ENCODE data around the gene NECAB3. TPM values are rescaled to one million over a fixed set of nuclear protein-coding genes. Genes with fewer than 3 reads are reported as not detected.

Gene NECAB3
- total and polyA plus RNA-seq, 4 donors, result 10.5 to 14.8 (median 11.1) TPM

GRCh38 chr20:33704197-33704924, 30.1 kb upstream of the NECAB3 start:
- Histone ChIP-seq H3K9ac (ENCODE audit: low read depth in 1 of 2, low read length in 2 of 2) (no peak overlapping the region), H3K4me1 (ENCODE audit: control insufficient read depth in 4 of 4, insufficient read depth in 4 of 4, low read length in 3 of 4) (peaks cover 0 to 10% (median 5%) of the 10 kb centered on the region in 4 donors), H3K4me3 (ENCODE audit: low read depth in 1 of 3, low read length in 3 of 3) (no peak overlapping the region), H3K9me3 (ENCODE audit: control insufficient read depth in 4 of 4, low read length in 3 of 4) (no peaks in the 10 kb centered on the region), H3K27ac (ENCODE audit: low read depth in 1 of 2, low read length in 2 of 2) (no peak overlapping the region), H3K27me3 (ENCODE audit: control insufficient read depth in 4 of 4, insufficient read depth in 4 of 4, low read length in 3 of 4) (no peaks in the 10 kb centered on the region), H3K36me3 (ENCODE audit: control insufficient read depth in 4 of 4, insufficient read depth in 3 of 4, low read depth in 1 of 4, low read length in 3 of 4) (peaks cover 4 to 17% (median 7%) of the 10 kb centered on the region in 4 donors)
- no peak for DNase-seq (ENCODE audit: low spot score)
- TF ChIP-seq FOXA1 (IDR thresholded peaks at IDR 0.05) (no peak), HNF4G (IDR thresholded peaks at IDR 0.05) (no peak), FOXA2 (IDR thresholded peaks at IDR 0.05) (no peak)
- TF ChIP-seq, protein P1, sequence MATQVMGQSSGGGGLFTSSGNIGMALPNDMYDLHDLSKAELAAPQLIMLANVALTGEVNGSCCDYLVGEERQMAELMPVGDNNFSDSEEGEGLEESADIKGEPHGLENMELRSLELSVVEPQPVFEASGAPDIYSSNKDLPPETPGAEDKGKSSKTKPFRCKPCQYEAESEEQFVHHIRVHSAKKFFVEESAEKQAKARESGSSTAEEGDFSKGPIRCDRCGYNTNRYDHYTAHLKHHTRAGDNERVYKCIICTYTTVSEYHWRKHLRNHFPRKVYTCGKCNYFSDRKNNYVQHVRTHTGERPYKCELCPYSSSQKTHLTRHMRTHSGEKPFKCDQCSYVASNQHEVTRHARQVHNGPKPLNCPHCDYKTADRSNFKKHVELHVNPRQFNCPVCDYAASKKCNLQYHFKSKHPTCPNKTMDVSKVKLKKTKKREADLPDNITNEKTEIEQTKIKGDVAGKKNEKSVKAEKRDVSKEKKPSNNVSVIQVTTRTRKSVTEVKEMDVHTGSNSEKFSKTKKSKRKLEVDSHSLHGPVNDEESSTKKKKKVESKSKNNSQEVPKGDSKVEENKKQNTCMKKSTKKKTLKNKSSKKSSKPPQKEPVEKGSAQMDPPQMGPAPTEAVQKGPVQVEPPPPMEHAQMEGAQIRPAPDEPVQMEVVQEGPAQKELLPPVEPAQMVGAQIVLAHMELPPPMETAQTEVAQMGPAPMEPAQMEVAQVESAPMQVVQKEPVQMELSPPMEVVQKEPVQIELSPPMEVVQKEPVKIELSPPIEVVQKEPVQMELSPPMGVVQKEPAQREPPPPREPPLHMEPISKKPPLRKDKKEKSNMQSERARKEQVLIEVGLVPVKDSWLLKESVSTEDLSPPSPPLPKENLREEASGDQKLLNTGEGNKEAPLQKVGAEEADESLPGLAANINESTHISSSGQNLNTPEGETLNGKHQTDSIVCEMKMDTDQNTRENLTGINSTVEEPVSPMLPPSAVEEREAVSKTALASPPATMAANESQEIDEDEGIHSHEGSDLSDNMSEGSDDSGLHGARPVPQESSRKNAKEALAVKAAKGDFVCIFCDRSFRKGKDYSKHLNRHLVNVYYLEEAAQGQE (IDR thresholded peaks at IDR 0.05), result no peak
- TF ChIP-seq, protein P2, sequence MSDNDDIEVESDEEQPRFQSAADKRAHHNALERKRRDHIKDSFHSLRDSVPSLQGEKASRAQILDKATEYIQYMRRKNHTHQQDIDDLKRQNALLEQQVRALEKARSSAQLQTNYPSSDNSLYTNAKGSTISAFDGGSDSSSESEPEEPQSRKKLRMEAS (IDR thresholded peaks at IDR 0.05), result no peak
- 98% methylated on average over 11 of the region's 11 CpGs for WGBS

- no peak for DNase-seq (ENCODE audit: low spot score)
- Histone ChIP-seq H3K4me1 (ENCODE audit: control insufficient read depth in 4 of 4, insufficient read depth in 4 of 4, low read length in 3 of 4) (peaks cover 0 to 10% (median 5%) of the 10 kb centered on the region in 4 donors), H3K36me3 (ENCODE audit: control insufficient read depth in 4 of 4, insufficient read depth in 3 of 4, low read depth in 1 of 4, low read length in 3 of 4) (peaks cover 4 to 17% (median 7%) of the 10 kb centered on the region in 4 donors), H3K27me3 (ENCODE audit: control insufficient read depth in 4 of 4, insufficient read depth in 4 of 4, low read length in 3 of 4) (no peaks in the 10 kb centered on the region), H3K4me3 (ENCODE audit: low read depth in 1 of 3, low read length in 3 of 3) (no peak overlapping the region), H3K27ac (ENCODE audit: low read depth in 1 of 2, low read length in 2 of 2) (no peak overlapping the region), H3K9me3 (ENCODE audit: control insufficient read depth in 4 of 4, low read length in 3 of 4) (no peaks in the 10 kb centered on the region), H3K9ac (ENCODE audit: low read depth in 1 of 2, low read length in 2 of 2) (no peak overlapping the region)
- TF ChIP-seq EGR1 (IDR thresholded peaks at IDR 0.05; ENCODE audit: low read depth in 2 of 2), result no peak
- no peak for TF ChIP-seq SP1 (IDR thresholded peaks at IDR 0.05)
- TF ChIP-seq, protein P1 (IDR thresholded peaks at IDR 0.05), result no peak
- no peak for TF ChIP-seq FOXA2 (IDR thresholded peaks at IDR 0.05)
- TF ChIP-seq RAD21 (IDR thresholded peaks at IDR 0.05), result no peak
- TF ChIP-seq, protein P3, sequence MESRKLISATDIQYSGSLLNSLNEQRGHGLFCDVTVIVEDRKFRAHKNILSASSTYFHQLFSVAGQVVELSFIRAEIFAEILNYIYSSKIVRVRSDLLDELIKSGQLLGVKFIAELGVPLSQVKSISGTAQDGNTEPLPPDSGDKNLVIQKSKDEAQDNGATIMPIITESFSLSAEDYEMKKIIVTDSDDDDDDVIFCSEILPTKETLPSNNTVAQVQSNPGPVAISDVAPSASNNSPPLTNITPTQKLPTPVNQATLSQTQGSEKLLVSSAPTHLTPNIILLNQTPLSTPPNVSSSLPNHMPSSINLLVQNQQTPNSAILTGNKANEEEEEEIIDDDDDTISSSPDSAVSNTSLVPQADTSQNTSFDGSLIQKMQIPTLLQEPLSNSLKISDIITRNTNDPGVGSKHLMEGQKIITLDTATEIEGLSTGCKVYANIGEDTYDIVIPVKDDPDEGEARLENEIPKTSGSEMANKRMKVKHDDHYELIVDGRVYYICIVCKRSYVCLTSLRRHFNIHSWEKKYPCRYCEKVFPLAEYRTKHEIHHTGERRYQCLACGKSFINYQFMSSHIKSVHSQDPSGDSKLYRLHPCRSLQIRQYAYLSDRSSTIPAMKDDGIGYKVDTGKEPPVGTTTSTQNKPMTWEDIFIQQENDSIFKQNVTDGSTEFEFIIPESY (IDR thresholded peaks at IDR 0.05), result no peak
- TF ChIP-seq NR2F2 (IDR thresholded peaks at IDR 0.05), result no peak
- no peak for TF ChIP-seq FOXA1 (IDR thresholded peaks at IDR 0.05)
- TF ChIP-seq, protein P2 (IDR thresholded peaks at IDR 0.05), result no peak
- TF ChIP-seq YY1 (IDR thresholded peaks at IDR 0.05), result no peak
- TF ChIP-seq, protein P4, sequence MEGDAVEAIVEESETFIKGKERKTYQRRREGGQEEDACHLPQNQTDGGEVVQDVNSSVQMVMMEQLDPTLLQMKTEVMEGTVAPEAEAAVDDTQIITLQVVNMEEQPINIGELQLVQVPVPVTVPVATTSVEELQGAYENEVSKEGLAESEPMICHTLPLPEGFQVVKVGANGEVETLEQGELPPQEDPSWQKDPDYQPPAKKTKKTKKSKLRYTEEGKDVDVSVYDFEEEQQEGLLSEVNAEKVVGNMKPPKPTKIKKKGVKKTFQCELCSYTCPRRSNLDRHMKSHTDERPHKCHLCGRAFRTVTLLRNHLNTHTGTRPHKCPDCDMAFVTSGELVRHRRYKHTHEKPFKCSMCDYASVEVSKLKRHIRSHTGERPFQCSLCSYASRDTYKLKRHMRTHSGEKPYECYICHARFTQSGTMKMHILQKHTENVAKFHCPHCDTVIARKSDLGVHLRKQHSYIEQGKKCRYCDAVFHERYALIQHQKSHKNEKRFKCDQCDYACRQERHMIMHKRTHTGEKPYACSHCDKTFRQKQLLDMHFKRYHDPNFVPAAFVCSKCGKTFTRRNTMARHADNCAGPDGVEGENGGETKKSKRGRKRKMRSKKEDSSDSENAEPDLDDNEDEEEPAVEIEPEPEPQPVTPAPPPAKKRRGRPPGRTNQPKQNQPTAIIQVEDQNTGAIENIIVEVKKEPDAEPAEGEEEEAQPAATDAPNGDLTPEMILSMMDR (IDR thresholded peaks at IDR 0.05; ENCODE audit: low read depth, low read length, missing input control), result no peak
- TF ChIP-seq RXRA (IDR thresholded peaks at IDR 0.05), result no peak
- TF ChIP-seq JUND (IDR thresholded peaks at IDR 0.05), result no peak
- TF ChIP-seq TAF1 (conservative IDR thresholded peaks at IDR 0.05), result no peak
- no peak for TF ChIP-seq GABPA (IDR thresholded peaks at IDR 0.05 in 1 of 2, conservative IDR thresholded peaks at IDR 0.05 in 1 of 2)
- WGBS, result 96% methylated on average over 8 of the region's 8 CpGs
These were observed 29.4 kb upstream of the NECAB3 start for GRCh38 chr20:33703498-33704137.
